HFFc6 (cell line): ENCODE measurements around the gene MIS18A. TPM values are rescaled to one million over a fixed set of nuclear protein-coding genes. Genes with fewer than 3 reads are reported as not detected.

Source experiments
- DNase-seq: peaks from one replicate; pipeline ENCODE4 v3.0.0-alpha.2; 2018
- H3K27ac Mint-ChIP-seq: 2 replicates; pipeline ENCODE4 v1.8.0; 2020; ENCODE audit warnings: mild to moderate bottlenecking, mixed read lengths
- H3K27me3 Mint-ChIP-seq: 2 replicates; pipeline ENCODE4 v1.8.0; 2021; ENCODE audit warnings: mild to moderate bottlenecking, moderate library complexity, mixed read lengths; ENCODE audit not compliant: insufficient read depth
- H3K36me3 Mint-ChIP-seq: 2 replicates; pipeline ENCODE4 v1.8.0; 2021; ENCODE audit warnings: low read depth, mixed read lengths
- H3K4me1 Mint-ChIP-seq: 2 replicates; pipeline ENCODE4 v1.8.0; 2020; ENCODE audit warnings: low read depth, mixed read lengths
- H3K4me3 Mint-ChIP-seq: 2 replicates; pipeline ENCODE4 v1.8.0; 2020; ENCODE audit warnings: mild to moderate bottlenecking, moderate library complexity, mixed read lengths
- H3K9me3 Mint-ChIP-seq: 2 replicates; pipeline ENCODE4 v1.8.0; 2020; ENCODE audit warnings: mild to moderate bottlenecking, mixed read lengths
- long read RNA-seq: library from polyadenylated mRNA; unstranded; transcript quantifications from one replicate; pipeline ENCODE4 v2.0.0, GENCODE V29; 2019
- total RNA-seq, 6 experiments: library from RNA; stranded (reverse); fragmentation: NEBNext Ultra II Directional; extraction: Animal tissue kit (Norgen Biotek cat#: 25700); gene quantifications; 2 replicates in 1 of 6; 3 replicates in 5 of 6; pipeline ENCODE4 v1.2.3, GENCODE V29; 2021
- TF ChIP-seq, protein P1 (sequence below): fragments of 200-600 bp; sonication (generic); IDR thresholded peaks from 2 replicates; pipeline ENCODE4 v1.5.0; 2021; ENCODE audit warnings: antibody characterized with exemption, mild to moderate bottlenecking

The MIS18A gene, protein sequence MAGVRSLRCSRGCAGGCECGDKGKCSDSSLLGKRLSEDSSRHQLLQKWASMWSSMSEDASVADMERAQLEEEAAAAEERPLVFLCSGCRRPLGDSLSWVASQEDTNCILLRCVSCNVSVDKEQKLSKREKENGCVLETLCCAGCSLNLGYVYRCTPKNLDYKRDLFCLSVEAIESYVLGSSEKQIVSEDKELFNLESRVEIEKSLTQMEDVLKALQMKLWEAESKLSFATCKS
- total RNA-seq = 10 to 100 TPM in 5 of 6 experiments, 1 to 10 TPM in 1; 8.6 to 17.4 (median 14.9) TPM
- long read RNA-seq, transcript MIS18A-201 (5 exons, 1,575 nt) = major isoform, 7 of 8 reads
- long read RNA-seq, partial matches to known transcripts = 1 of 8 reads
- long read RNA-seq, other reads (novel, unspliced or antisense) = 0 of 8 reads

DNA sequence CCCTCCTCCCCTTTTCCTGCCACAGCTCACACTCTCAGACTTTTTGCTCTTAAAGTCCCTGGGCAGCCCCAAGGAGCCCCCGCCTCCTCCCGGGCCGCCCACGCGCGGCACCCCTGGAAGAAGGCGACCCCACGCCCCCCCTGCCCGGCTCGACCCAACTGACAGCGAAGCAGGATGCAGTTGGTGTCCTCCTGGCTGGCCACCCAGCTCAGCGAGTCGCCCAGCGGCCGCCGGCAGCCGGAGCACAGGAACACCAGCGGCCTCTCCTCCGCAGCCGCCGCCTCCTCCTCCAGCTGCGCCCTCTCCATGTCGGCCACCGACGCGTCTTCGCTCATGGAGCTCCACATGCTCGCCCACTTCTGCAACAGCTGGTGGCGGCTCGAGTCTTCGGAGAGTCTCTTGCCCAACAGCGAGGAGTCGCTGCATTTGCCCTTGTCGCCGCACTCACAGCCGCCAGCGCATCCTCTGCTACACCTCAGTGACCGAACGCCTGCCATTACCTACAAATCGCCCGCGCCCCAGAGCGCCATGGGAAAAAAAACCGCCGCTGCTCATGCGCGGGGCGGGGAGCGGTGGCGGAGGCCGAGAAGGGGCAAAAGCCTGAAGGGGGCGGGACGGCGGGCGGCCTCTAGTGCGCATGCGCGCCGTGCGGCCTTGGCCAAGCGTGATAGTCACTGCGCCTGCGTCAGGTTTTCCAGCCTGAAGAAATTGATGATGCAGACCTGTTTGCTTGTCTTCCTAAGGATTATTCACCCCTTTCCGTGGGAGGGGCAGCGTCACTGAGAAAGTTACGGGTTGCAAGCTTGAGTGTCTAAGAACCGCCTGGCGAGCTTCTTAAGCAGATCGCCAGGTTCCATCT, at the start of gene MIS18A:
TSS of gene MIS18A (minus strand) at position 532 of the 859 bp plus-strand sequence. CDS start at position 497, 35 bp downstream.
- peaks cover 25% of the 10 kb centered on the region for H3K4me1 Mint-ChIP-seq
- no peaks in the 10 kb centered on the region; the same call in none of the 2 replicates for H3K27me3 Mint-ChIP-seq
- H3K4me3 Mint-ChIP-seq = peak within 1 kb of the TSS; percentile 100
- TF ChIP-seq, protein P1, sequence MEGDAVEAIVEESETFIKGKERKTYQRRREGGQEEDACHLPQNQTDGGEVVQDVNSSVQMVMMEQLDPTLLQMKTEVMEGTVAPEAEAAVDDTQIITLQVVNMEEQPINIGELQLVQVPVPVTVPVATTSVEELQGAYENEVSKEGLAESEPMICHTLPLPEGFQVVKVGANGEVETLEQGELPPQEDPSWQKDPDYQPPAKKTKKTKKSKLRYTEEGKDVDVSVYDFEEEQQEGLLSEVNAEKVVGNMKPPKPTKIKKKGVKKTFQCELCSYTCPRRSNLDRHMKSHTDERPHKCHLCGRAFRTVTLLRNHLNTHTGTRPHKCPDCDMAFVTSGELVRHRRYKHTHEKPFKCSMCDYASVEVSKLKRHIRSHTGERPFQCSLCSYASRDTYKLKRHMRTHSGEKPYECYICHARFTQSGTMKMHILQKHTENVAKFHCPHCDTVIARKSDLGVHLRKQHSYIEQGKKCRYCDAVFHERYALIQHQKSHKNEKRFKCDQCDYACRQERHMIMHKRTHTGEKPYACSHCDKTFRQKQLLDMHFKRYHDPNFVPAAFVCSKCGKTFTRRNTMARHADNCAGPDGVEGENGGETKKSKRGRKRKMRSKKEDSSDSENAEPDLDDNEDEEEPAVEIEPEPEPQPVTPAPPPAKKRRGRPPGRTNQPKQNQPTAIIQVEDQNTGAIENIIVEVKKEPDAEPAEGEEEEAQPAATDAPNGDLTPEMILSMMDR = peak; percentile 46
- peak within 1 kb of the TSS; percentile 87 for H3K27ac Mint-ChIP-seq
- no peaks in the 10 kb centered on the region for H3K9me3 Mint-ChIP-seq
- H3K36me3 Mint-ChIP-seq = peaks cover 14% of the 10 kb centered on the region
- peak; percentile 95 for DNase-seq

DNA sequence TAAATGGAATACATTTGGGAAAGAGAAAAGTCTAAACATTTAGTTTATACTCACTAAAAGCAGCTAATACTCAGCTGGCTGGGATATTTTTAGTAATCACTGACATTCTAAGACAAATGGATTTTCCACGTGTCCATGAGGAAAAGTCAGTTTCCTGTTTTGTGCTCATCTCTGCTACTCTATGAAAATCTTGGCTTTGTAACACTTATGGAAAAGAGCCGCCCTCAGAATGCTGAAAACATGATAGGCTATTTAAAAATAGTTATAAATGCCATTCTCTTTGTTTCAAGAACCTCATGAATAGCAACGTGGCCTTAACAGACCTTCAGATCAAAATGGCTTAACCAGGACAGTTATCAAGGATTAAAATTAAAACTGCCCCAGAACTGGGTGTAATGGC, 49.7 kb upstream of the MIS18A start:
- peak overlapping the region; percentile 56 for H3K27ac Mint-ChIP-seq
- TF ChIP-seq, protein P1 = no peak
- H3K36me3 Mint-ChIP-seq = peaks cover 67% of the 10 kb centered on the region
- no peak for DNase-seq
- H3K4me1 Mint-ChIP-seq = peaks cover 46% of the 10 kb centered on the region
- no peaks in the 10 kb centered on the region; the same call in 1 of the 2 replicates for H3K27me3 Mint-ChIP-seq
- H3K4me3 Mint-ChIP-seq = no peak overlapping the region
- H3K9me3 Mint-ChIP-seq = no peaks in the 10 kb centered on the region

DNA sequence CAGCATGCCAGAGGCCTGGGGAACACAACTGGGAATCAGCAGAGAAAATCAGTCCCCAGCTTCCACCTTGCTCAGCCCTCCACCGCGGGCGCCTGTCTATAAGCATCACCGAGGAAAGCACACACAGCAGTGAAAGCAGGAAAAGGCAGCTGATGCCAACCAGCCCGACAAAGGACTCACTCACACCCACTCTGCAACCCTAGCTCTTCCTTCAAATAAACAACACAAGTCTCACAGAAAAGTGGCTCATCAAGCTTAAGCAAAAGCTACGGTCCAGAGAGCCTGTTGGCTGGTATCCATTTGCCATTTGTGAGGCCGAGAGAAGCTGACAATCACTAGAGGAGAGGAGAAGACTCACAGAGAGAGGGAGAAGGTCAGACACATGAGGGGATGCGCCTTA, 46.9 kb upstream of the MIS18A start:
- Mint-ChIP-seq H3K4me1 (peaks cover 32% of the 10 kb centered on the region), H3K27me3 (no peaks in the 10 kb centered on the region; the same call in 1 of the 2 replicates), H3K4me3 (no peak overlapping the region), H3K27ac (no peak overlapping the region), H3K36me3 (peaks cover 52% of the 10 kb centered on the region), H3K9me3 (no peaks in the 10 kb centered on the region)
- TF ChIP-seq, protein P1 = no peak
- DNase-seq = no peak

DNA sequence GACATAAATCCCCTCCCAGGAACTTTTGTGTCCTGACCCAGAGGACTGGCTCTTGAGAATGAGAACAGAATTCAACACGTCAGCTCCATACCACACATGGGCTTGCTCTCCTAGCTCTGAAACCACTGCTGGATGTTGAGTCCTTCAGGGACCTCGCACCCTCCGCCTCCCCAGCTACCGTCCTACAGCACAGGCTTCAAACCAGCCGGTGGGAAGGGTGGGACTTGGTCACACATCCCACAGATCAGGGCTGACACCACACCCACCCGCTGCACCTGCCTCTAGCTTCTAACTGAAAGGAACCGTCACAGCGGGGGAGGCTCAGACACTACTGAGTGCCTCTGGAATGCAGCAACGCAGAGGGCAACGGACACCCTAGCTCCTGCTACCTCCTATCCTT, 43.8 kb upstream of the MIS18A start:
- TF ChIP-seq, protein P1 = no peak
- Mint-ChIP-seq H3K27me3 (no peaks in the 10 kb centered on the region; the same call in none of the 2 replicates), H3K36me3 (peaks cover 42% of the 10 kb centered on the region)

DNA sequence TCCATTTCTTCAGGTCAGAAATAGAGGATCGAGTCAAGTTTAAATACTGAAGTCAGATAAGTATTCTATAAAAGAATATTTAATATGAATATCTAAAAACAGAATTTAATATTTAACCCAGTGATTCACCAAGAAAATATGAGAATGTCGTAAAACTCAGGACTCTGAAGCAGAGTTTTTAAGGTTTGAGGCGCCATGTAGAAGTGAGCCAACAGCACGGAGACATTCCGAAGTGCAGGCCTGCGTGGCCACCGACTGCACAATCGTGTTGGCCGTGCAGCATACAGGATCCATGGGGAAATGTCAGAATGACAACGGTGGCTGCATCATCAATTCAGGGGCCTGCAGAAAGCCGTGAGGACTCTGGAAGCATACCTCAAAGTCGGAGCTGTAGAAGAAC, 43.3 kb upstream of the MIS18A start:
- H3K4me3 Mint-ChIP-seq = no peak overlapping the region
- no peak for DNase-seq
- no peaks in the 10 kb centered on the region for H3K4me1 Mint-ChIP-seq
- no peak overlapping the region for H3K27ac Mint-ChIP-seq
- TF ChIP-seq, protein P1 = no peak
- no peaks in the 10 kb centered on the region for H3K9me3 Mint-ChIP-seq
- no peaks in the 10 kb centered on the region; the same call in none of the 2 replicates for H3K27me3 Mint-ChIP-seq
- H3K36me3 Mint-ChIP-seq = peaks cover 37% of the 10 kb centered on the region

More for the DNA sequence above, 43.8 kb upstream of the MIS18A start:
- Mint-ChIP-seq H3K4me3 (no peak overlapping the region), H3K4me1 (0 out of 2 replicates have a peak, but pooled peaks cover 3% of the 10 kb centered on the region), H3K9me3 (no peaks in the 10 kb centered on the region), H3K27ac (no peak overlapping the region; the same call in 1 of the 2 replicates)
- DNase-seq = no peak
